Prostate gland (tissue), 2 donors: ENCODE data around the gene CLEC2D. TPM values are rescaled to one million over a fixed set of nuclear protein-coding genes. Genes with fewer than 3 reads are reported as not detected.
"Not testable (repeated sequence)": the region's sequence is repeated elsewhere in the genome, so short reads cannot be mapped to it uniquely, and the experiment has no call there.

Experiments used
- DNase-seq: peaks from one replicate; pipeline ENCODE4 v3.0.0-alpha.2; 2019; ENCODE audit warnings: low spot score
- H3K27ac ChIP-seq, 2 donors: fragments of 200-600 bp; sonication (generic); 2 replicates each; pipeline ENCODE4 v1.5.1; 2017 to 2019
- H3K27me3 ChIP-seq: fragments of 200-600 bp; sonication (generic); replicated peaks from 2 replicates; pipeline ENCODE4 v1.5.1; 2019; ENCODE audit not compliant: insufficient read depth
- H3K36me3 ChIP-seq, 2 donors: fragments of 200-600 bp; sonication (generic); 1 replicate in 1 of 2; 2 replicates in 1 of 2; pipeline versions ENCODE4 v1.5.1 to v1.8.1; 2017 to 2019
- H3K4me1 ChIP-seq: fragments of 200-600 bp; sonication (generic); replicated peaks from 2 replicates; pipeline ENCODE4 v1.5.1; 2019
- H3K4me3 ChIP-seq, 2 donors: fragments of 200-600 bp; sonication (generic); 2 replicates each; pipeline ENCODE4 v1.5.1; 2017 to 2019
- H3K9me3 ChIP-seq: fragments of 200-600 bp; sonication (generic); 2 replicates; pipeline ENCODE4 v1.5.1; 2017
- POLR2A ChIP-seq: fragments of 450-650 bp; IDR thresholded peaks from one replicate; pipeline ENCODE4 v1.6.1; 2016; ENCODE audit warnings: antibody characterized with exemption, mild to moderate bottlenecking
- POLR2AphosphoS5 ChIP-seq: sonication (generic); formaldehyde crosslinking; IDR thresholded peaks from one replicate; pipeline ENCODE4 v1.6.1; 2017; ENCODE audit warnings: antibody characterized with exemption
- WGBS: methylation state at CpG from one replicate; pipeline ENCODE4 v1.1.5; 2018; 5-methylcytosine and 5-hydroxymethylcytosine counted together
- intact Hi-C: fragments of 100-400 bp; cut with DNase I; formaldehyde crosslinking; loops from one replicate; pipeline ENCODE4 v1.14.2; 2022
- total RNA-seq, 2 donors: library from RNA; depleted of rRNA; stranded (reverse); fragments of >200 nt; gene quantifications; one replicate each; pipeline ENCODE4 v1.1.0, GENCODE V29; 2016
- TF ChIP-seq, protein P1 (sequence below), 4 experiments: fragments of 200-600 bp in 2 of 4; fragments of 450-650 bp in 2 of 4; sonication (generic) in 2 of 4; IDR thresholded peaks; 1 replicate in 3 of 4; 2 replicates in 1 of 4; pipeline ENCODE4 v1.5.1; 2016 to 2019; ENCODE audit warnings: antibody characterized with exemption in 4 of 4, mild to moderate bottlenecking in 2 of 4, moderate library complexity in 2 of 4

Gene CLEC2D
- total RNA-seq, 2 donors from 2014 or later, result 4.1 to 19.9 TPM

- Histone ChIP-seq H3K27me3 (no peaks in the 10 kb centered on the region), H3K36me3 (no peaks in the 10 kb centered on the region), H3K4me1 (no peaks in the 10 kb centered on the region), H3K9me3 (no peaks in the 10 kb centered on the region), H3K27ac (no peak overlapping the region), H3K4me3 (no peak overlapping the region)
- intact Hi-C loops, result no loop called here
- WGBS, result 96% methylated on average over 1 of the region's 1 CpG
- no peak for TF ChIP-seq POLR2A
- TF ChIP-seq, protein P1, sequence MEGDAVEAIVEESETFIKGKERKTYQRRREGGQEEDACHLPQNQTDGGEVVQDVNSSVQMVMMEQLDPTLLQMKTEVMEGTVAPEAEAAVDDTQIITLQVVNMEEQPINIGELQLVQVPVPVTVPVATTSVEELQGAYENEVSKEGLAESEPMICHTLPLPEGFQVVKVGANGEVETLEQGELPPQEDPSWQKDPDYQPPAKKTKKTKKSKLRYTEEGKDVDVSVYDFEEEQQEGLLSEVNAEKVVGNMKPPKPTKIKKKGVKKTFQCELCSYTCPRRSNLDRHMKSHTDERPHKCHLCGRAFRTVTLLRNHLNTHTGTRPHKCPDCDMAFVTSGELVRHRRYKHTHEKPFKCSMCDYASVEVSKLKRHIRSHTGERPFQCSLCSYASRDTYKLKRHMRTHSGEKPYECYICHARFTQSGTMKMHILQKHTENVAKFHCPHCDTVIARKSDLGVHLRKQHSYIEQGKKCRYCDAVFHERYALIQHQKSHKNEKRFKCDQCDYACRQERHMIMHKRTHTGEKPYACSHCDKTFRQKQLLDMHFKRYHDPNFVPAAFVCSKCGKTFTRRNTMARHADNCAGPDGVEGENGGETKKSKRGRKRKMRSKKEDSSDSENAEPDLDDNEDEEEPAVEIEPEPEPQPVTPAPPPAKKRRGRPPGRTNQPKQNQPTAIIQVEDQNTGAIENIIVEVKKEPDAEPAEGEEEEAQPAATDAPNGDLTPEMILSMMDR (IDR thresholded peaks at IDR 0.05), result no peak
- no peak for TF ChIP-seq POLR2AphosphoS5
- no peak for DNase-seq
These were observed 32.1 kb downstream of the CLEC2D start for GRCh38 chr12:9701380-9702154.

GRCh38 chr12:9702255-9702654 lies 32.7 kb downstream of the CLEC2D start:
- Histone ChIP-seq H3K36me3 (no peaks in the 10 kb centered on the region), H3K9me3 (no peaks in the 10 kb centered on the region), H3K27ac (no peak overlapping the region), H3K4me1 (no peaks in the 10 kb centered on the region), H3K27me3 (no peaks in the 10 kb centered on the region), H3K4me3 (no peak overlapping the region)
- 85% methylated on average over 3 of the region's 3 CpGs for WGBS
- DNase-seq, result no peak
- intact Hi-C loops, result no loop called here
- TF ChIP-seq POLR2A (no peak), POLR2AphosphoS5 (no peak)
- TF ChIP-seq, protein P1 (IDR thresholded peaks at IDR 0.05), result no peak

- H3K36me3 ChIP-seq, H3K27me3 ChIP-seq, intact Hi-C loops, H3K27ac ChIP-seq, DNase-seq, H3K4me1 ChIP-seq, H3K4me3 ChIP-seq, H3K9me3 ChIP-seq: not testable (repeated sequence)
- WGBS, result 93% methylated on average over 5 of the region's 5 CpGs
These were observed 35.0 kb downstream of the CLEC2D start for GRCh38 chr12:9704561-9704960.

- H3K27ac ChIP-seq, result no peak overlapping the region
- DNase-seq, result no peak
- H3K9me3 ChIP-seq, result no peaks in the 10 kb centered on the region
- H3K4me1 ChIP-seq, result no peaks in the 10 kb centered on the region
- H3K27me3 ChIP-seq, result no peaks in the 10 kb centered on the region
- no peaks in the 10 kb centered on the region for H3K36me3 ChIP-seq
- TF ChIP-seq POLR2AphosphoS5 (no peak), POLR2A (no peak)
- TF ChIP-seq, protein P1 (IDR thresholded peaks at IDR 0.05), result no peak
- intact Hi-C loops, result loop anchor here (5.0 kb wide), 1 partner anchor 374 kb away; no protein-coding TSS in a partner anchor
- H3K4me3 ChIP-seq, result no peak overlapping the region
These were observed 36.7 kb downstream of the CLEC2D start for GRCh38 chr12:9706086-9706685.

GRCh38 chr12:9707356-9707755 lies 37.8 kb downstream of the CLEC2D start:
- H3K4me3 ChIP-seq, result no peak overlapping the region
- no peaks in the 10 kb centered on the region for H3K4me1 ChIP-seq
- DNase-seq, result no peak
- no peaks in the 10 kb centered on the region for H3K36me3 ChIP-seq
- H3K27me3 ChIP-seq, result no peaks in the 10 kb centered on the region
- intact Hi-C loops, result loop anchor here (5.0 kb wide), 1 partner anchor 375 kb away; no protein-coding TSS in a partner anchor
- no peak overlapping the region for H3K27ac ChIP-seq
- TF ChIP-seq POLR2AphosphoS5 (no peak), POLR2A (no peak)
- H3K9me3 ChIP-seq, result no peaks in the 10 kb centered on the region
